Hepatocyte (in vitro differentiated cells): Measurements from ENCODE around the gene INSYN1.

Experiments
- EZH2 ChIP-seq: fragments of 200-600 bp; sonication (generic); IDR thresholded peaks from 2 replicates; pipeline ENCODE4 v1.6.1; 2016; ENCODE audit warnings: antibody characterized with exemption, mild to moderate bottlenecking, borderline replicate concordance
- EZH2phosphoT487 ChIP-seq: fragments of 200-600 bp; sonication (generic); IDR thresholded peaks from one replicate; pipeline ENCODE4 v1.6.1; 2018; ENCODE audit warnings: antibody characterized with exemption, mild to moderate bottlenecking, low read depth, moderate library complexity; ENCODE audit not compliant: unreplicated experiment, severe bottlenecking
- TF ChIP-seq, protein P1 (sequence below): fragments of 200-600 bp; sonication (generic); IDR thresholded peaks from 2 replicates; pipeline ENCODE4 v1.5.1; 2016; ENCODE audit warnings: antibody characterized with exemption, mild to moderate bottlenecking; ENCODE audit not compliant: poor library complexity

DNA sequence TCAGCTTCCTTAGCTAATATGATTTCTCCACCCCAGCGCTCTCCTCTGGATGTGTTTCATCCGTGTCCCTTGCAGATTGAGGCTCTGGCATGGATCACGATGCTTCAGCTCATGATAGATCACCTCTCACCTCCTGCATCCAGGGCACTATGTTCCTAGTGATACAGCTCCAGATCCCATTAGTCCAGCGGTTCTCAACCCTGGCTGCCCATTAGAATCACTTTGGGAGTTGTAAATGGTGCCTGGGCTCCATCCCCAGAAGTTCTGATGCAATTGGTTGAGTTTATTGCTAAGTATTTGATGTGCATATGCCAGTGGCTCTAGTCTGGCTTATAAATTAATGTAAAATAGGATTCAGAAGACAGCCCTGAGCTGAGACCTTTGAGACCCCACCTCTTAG, 34.5 kb downstream of the INSYN1 start:
- TF ChIP-seq EZH2: no peak
- TF ChIP-seq, protein P1, sequence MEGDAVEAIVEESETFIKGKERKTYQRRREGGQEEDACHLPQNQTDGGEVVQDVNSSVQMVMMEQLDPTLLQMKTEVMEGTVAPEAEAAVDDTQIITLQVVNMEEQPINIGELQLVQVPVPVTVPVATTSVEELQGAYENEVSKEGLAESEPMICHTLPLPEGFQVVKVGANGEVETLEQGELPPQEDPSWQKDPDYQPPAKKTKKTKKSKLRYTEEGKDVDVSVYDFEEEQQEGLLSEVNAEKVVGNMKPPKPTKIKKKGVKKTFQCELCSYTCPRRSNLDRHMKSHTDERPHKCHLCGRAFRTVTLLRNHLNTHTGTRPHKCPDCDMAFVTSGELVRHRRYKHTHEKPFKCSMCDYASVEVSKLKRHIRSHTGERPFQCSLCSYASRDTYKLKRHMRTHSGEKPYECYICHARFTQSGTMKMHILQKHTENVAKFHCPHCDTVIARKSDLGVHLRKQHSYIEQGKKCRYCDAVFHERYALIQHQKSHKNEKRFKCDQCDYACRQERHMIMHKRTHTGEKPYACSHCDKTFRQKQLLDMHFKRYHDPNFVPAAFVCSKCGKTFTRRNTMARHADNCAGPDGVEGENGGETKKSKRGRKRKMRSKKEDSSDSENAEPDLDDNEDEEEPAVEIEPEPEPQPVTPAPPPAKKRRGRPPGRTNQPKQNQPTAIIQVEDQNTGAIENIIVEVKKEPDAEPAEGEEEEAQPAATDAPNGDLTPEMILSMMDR: no peak
- no peak for TF ChIP-seq EZH2phosphoT487
